DLD1 (cell line): Measurements from ENCODE around the gene EEA1.

Source experiments
- in situ Hi-C: cut with HindIII; loops from 2 replicates; pipeline ENCODE4 v1.10.0; 2017; ENCODE audit warnings: low sequenced_read_pairs

Gene EEA1

GRCh38 chr12:92928962-92929915 is at the start of gene EEA1:
Gene EEA1, minus strand, starts transcription at chr12:92929295. Its CDS starts 229 bp downstream, at chr12:92929066.
- in situ Hi-C loops, result no loop called here

- in situ Hi-C loops, result no loop called here
Observed at GRCh38 chr12:92978607-92979006, 49.5 kb upstream of the EEA1 start.

- in situ Hi-C loops, result no loop called here
Observed at GRCh38 chr12:92977326-92977725, 48.2 kb upstream of the EEA1 start.

GRCh38 chr12:92974759-92975158 is 45.7 kb upstream of the EEA1 start:
- in situ Hi-C loops, result loop anchor here (25.0 kb wide), 1 partner anchor 438 kb away; no protein-coding TSS in a partner anchor

GRCh38 chr12:92973614-92974013 is 44.5 kb upstream of the EEA1 start:
- in situ Hi-C loops, result loop anchor here (25.0 kb wide), 1 partner anchor 439 kb away; no protein-coding TSS in a partner anchor

- in situ Hi-C loops, result loop anchor here (25.0 kb wide), 1 partner anchor 440 kb away; no protein-coding TSS in a partner anchor
Observed at GRCh38 chr12:92971859-92972524, 42.9 kb upstream of the EEA1 start.

- in situ Hi-C loops, result loop anchor here (25.0 kb wide), 1 partner anchor 444 kb away; no protein-coding TSS in a partner anchor
Observed at GRCh38 chr12:92968176-92968813, 39.2 kb upstream of the EEA1 start.

- in situ Hi-C loops, result loop anchor here (25.0 kb wide), 1 partner anchor 448 kb away; no protein-coding TSS in a partner anchor
Observed at GRCh38 chr12:92964378-92964777, 35.3 kb upstream of the EEA1 start.

- in situ Hi-C loops, result loop anchor here (25.0 kb wide), 1 partner anchor 450 kb away; no protein-coding TSS in a partner anchor
Observed at GRCh38 chr12:92961949-92962348, 32.9 kb upstream of the EEA1 start.

- in situ Hi-C loops, result loop anchor here (25.0 kb wide), 1 partner anchor 456 kb away; no protein-coding TSS in a partner anchor
Observed at GRCh38 chr12:92955997-92956663, 27.0 kb upstream of the EEA1 start.

- in situ Hi-C loops, result loop anchor here (25.0 kb wide), 1 partner anchor 459 kb away; no protein-coding TSS in a partner anchor
Observed at GRCh38 chr12:92953747-92954146, 24.7 kb upstream of the EEA1 start.

GRCh38 chr12:92952394-92952793 is 23.3 kb upstream of the EEA1 start:
- in situ Hi-C loops, result loop anchor here (25.0 kb wide), 1 partner anchor 460 kb away; no protein-coding TSS in a partner anchor

GRCh38 chr12:92951006-92951405 is 21.9 kb upstream of the EEA1 start:
- in situ Hi-C loops, result loop anchor here (25.0 kb wide), 1 partner anchor 461 kb away; no protein-coding TSS in a partner anchor

GRCh38 chr12:92950011-92950410 is 20.9 kb upstream of the EEA1 start:
- in situ Hi-C loops, result loop anchor here (25.0 kb wide), 1 partner anchor 462 kb away; no protein-coding TSS in a partner anchor

GRCh38 chr12:92949466-92949865 is 20.4 kb upstream of the EEA1 start:
- in situ Hi-C loops, result no loop called here

GRCh38 chr12:92947589-92948215 is 18.6 kb upstream of the EEA1 start:
- in situ Hi-C loops, result no loop called here

GRCh38 chr12:92945659-92946220 is 16.6 kb upstream of the EEA1 start:
- in situ Hi-C loops, result no loop called here

GRCh38 chr12:92943482-92944250 is 14.6 kb upstream of the EEA1 start:
- in situ Hi-C loops, result no loop called here

- in situ Hi-C loops, result no loop called here
Observed at GRCh38 chr12:92942905-92943304, 13.8 kb upstream of the EEA1 start.
